SK-N-SH treated with all-trans-retinoic acid at 6 μM for 48 hours (cell line): ENCODE results near the gene TLE4.
A peak's percentile ranks its signal among the peaks of the same experiment; 100 is the strongest.
"Not testable (repeated sequence)": the region's sequence is repeated elsewhere in the genome, so short reads cannot be mapped to it uniquely, and the experiment has no call there.

Source experiments
- ATAC-seq: fragments of 200-7000 bp; cut with Tn5 transposase; 3 replicates; pipeline ENCODE4 v1.9.1; 2020; ENCODE audit warnings: mild to moderate bottlenecking, moderate library complexity
- ARNTL ChIP-seq: fragments of 450-650 bp; formaldehyde crosslinking; IDR thresholded peaks from 2 replicates; pipeline ENCODE4 v1.5.0; 2020; ENCODE audit warnings: low read depth, mild to moderate bottlenecking, moderate library complexity, borderline replicate concordance
- BACH2 ChIP-seq: fragments of 250-450 bp; sonication (Bioruptor Pico); IDR thresholded peaks from 2 replicates; pipeline ENCODE4 v1.9.0; 2021; ENCODE audit warnings: mild to moderate bottlenecking, borderline replicate concordance
- CREB5 ChIP-seq: fragments of 250-450 bp; sonication (Bioruptor Pico); IDR thresholded peaks from 2 replicates; pipeline ENCODE4 v1.5.1; 2020; ENCODE audit warnings: low read depth, mild to moderate bottlenecking, moderate library complexity
- CSRNP3 ChIP-seq: fragments of 250-450 bp; sonication (Bioruptor Pico); IDR thresholded peaks from 2 replicates; pipeline ENCODE4 v1.5.1; 2021; ENCODE audit warnings: mild to moderate bottlenecking, moderate library complexity
- ESRRG ChIP-seq: fragments of 250-450 bp; sonication (Bioruptor Pico); IDR thresholded peaks from 2 replicates; pipeline ENCODE4 v1.6.1; 2021; ENCODE audit warnings: mild to moderate bottlenecking
- GLIS3 ChIP-seq: fragments of 250-450 bp; sonication (Bioruptor Pico); IDR thresholded peaks from 2 replicates; pipeline ENCODE4 v1.5.0; 2020; ENCODE audit warnings: mild to moderate bottlenecking, moderate library complexity
- ISL1 ChIP-seq: fragments of 250-450 bp; sonication (Bioruptor Pico); IDR thresholded peaks from 2 replicates; pipeline ENCODE4 v2.1.2; 2022; ENCODE audit warnings: mild to moderate bottlenecking, moderate library complexity
- OSR1 ChIP-seq: fragments of 250-450 bp; sonication (Bioruptor Pico); IDR thresholded peaks from 2 replicates; pipeline ENCODE4 v1.8.0; 2022; ENCODE audit warnings: moderate library complexity, mild to moderate bottlenecking, inconsistent platforms
- PATZ1 ChIP-seq: fragments of 250-450 bp; sonication (Bioruptor Pico); IDR thresholded peaks from 2 replicates; pipeline ENCODE4 v1.8.0; 2020; ENCODE audit warnings: mild to moderate bottlenecking, moderate library complexity, borderline replicate concordance
- POU6F1 ChIP-seq: fragments of 250-450 bp; sonication (Bioruptor Pico); IDR thresholded peaks from 2 replicates; pipeline ENCODE4 v1.8.0; 2021; ENCODE audit warnings: low read depth, mild to moderate bottlenecking, moderate library complexity, borderline replicate concordance
- PPARA ChIP-seq: fragments of 250-450 bp; sonication (Bioruptor Pico); IDR thresholded peaks from 2 replicates; pipeline ENCODE4 v1.5.0; 2020; ENCODE audit warnings: mild to moderate bottlenecking, borderline replicate concordance
- RARB ChIP-seq: fragments of 250-450 bp; sonication (Bioruptor Pico); IDR thresholded peaks from 2 replicates; pipeline ENCODE4 v1.8.0; 2021; ENCODE audit warnings: mild to moderate bottlenecking, moderate library complexity
- SNAI2 ChIP-seq: fragments of 250-450 bp; sonication (Bioruptor Pico); IDR thresholded peaks from 2 replicates; pipeline ENCODE4 v1.5.0; 2020; ENCODE audit warnings: mild to moderate bottlenecking, moderate library complexity
- TCF4 ChIP-seq: fragments of 250-450 bp; sonication (Bioruptor Pico); IDR thresholded peaks from 2 replicates; pipeline ENCODE4 v1.8.0; 2021; ENCODE audit warnings: mild to moderate bottlenecking, moderate library complexity, borderline replicate concordance
- TOX ChIP-seq: fragments of 250-450 bp; sonication (Bioruptor Pico); IDR thresholded peaks from 2 replicates; pipeline ENCODE4 v1.8.0; 2021; ENCODE audit warnings: mild to moderate bottlenecking, moderate library complexity, borderline replicate concordance
- TSHZ2 ChIP-seq: fragments of 250-450 bp; sonication (Bioruptor Pico); IDR thresholded peaks from 2 replicates; pipeline ENCODE4 v1.5.0; 2020; ENCODE audit warnings: mild to moderate bottlenecking, moderate library complexity
- ZC3H10 ChIP-seq: fragments of 250-450 bp; sonication (Bioruptor Pico); IDR thresholded peaks from 2 replicates; pipeline ENCODE4 v1.5.1; 2021; ENCODE audit warnings: mild to moderate bottlenecking, moderate library complexity
- ZFP3 ChIP-seq: fragments of 250-450 bp; sonication (Bioruptor Pico); IDR thresholded peaks from 2 replicates; pipeline ENCODE4 v1.5.0; 2020; ENCODE audit warnings: mild to moderate bottlenecking, moderate library complexity
- ZNF565 ChIP-seq: fragments of 450-650 bp; formaldehyde crosslinking; conservative IDR thresholded peaks from 2 replicates; pipeline ENCODE4 v1.5.0; 2020; ENCODE audit warnings: low read depth, mild to moderate bottlenecking, moderate library complexity
- ZNF70 ChIP-seq: fragments of 450-650 bp; formaldehyde crosslinking; IDR thresholded peaks from 2 replicates; pipeline ENCODE4 v1.5.0; 2020; ENCODE audit warnings: mild to moderate bottlenecking, moderate library complexity
- ZNF8 ChIP-seq: fragments of 450-650 bp; formaldehyde crosslinking; IDR thresholded peaks from 2 replicates; pipeline ENCODE4 v1.5.0; 2020; ENCODE audit warnings: mild to moderate bottlenecking, moderate library complexity

The TLE4 gene

GRCh38 chr9:79604921-79605562 is 33.3 kb downstream of the TLE4 start:
- ATAC-seq, result no peak
- TF ChIP-seq PPARA, result no peak
- TF ChIP-seq TCF4 (CRISPR knock-in tag), result no peak
- TF ChIP-seq POU6F1 (CRISPR knock-in tag), result no peak
- no peak for TF ChIP-seq ISL1 (CRISPR knock-in tag)
- TF ChIP-seq ZNF8 (CRISPR knock-in tag), result no peak
- no peak for TF ChIP-seq TOX
- no peak for TF ChIP-seq ZNF70
- TF ChIP-seq RARB, result no peak
- no peak for TF ChIP-seq CSRNP3
- TF ChIP-seq OSR1 (CRISPR knock-in tag), result no peak

- ATAC-seq, result not testable (repeated sequence)
- peak; percentile 76 for TF ChIP-seq ZNF8 (CRISPR knock-in tag)
Measured at GRCh38 chr9:79606529-79606928, 34.8 kb downstream of the TLE4 start.

GRCh38 chr9:79609468-79610018 is 37.8 kb downstream of the TLE4 start:
- TF ChIP-seq PATZ1 (no peak), ZNF565 (CRISPR knock-in tag) (no peak), CREB5 (no peak), BACH2 (CRISPR knock-in tag) (no peak), RARB (no peak), PPARA (no peak), TSHZ2 (CRISPR knock-in tag) (no peak; the same call in 1 of the 2 replicates), TCF4 (CRISPR knock-in tag) (no peak), GLIS3 (no peak)
- ATAC-seq, result peak; percentile 71; the same call in 1 of the 3 replicates

GRCh38 chr9:79610019-79610631 is 38.4 kb downstream of the TLE4 start:
- ATAC-seq, result peak; percentile 79
- no peak for TF ChIP-seq ZNF70
- TF ChIP-seq SNAI2 (CRISPR knock-in tag), result no peak
- TF ChIP-seq TSHZ2 (CRISPR knock-in tag), result peak; percentile 95
- no peak for TF ChIP-seq OSR1 (CRISPR knock-in tag)
- no peak for TF ChIP-seq ARNTL
- peak; percentile 80; the same call in 1 of the 2 replicates for TF ChIP-seq CREB5
- TF ChIP-seq ZFP3, result no peak
- 0 out of 2 replicates have a peak, but pooled peaks have one; percentile 80 for TF ChIP-seq GLIS3
- TF ChIP-seq RARB, result peak; percentile 83
- TF ChIP-seq ZC3H10 (CRISPR knock-in tag), result peak; percentile 96
- peak; percentile 82; the same call in 1 of the 2 replicates for TF ChIP-seq TOX
- TF ChIP-seq PPARA, result no peak
- TF ChIP-seq BACH2 (CRISPR knock-in tag), result no peak
- no peak for TF ChIP-seq ESRRG
